Colonic mucosa (tissue), 4 donors: ENCODE data around the gene AOPEP. TPM values are rescaled to one million over a fixed set of nuclear protein-coding genes. Genes with fewer than 3 reads are reported as not detected.
A peak's percentile ranks its signal among the peaks of the same experiment; 100 is the strongest.

ENCODE experiments used
- DNase-seq: peaks from one replicate; pipeline ENCODE4 v3.0.0-alpha.2; 2020
- H3K27ac ChIP-seq: fragments of 200-600 bp; one replicate; pipeline ENCODE4 v1.8.0; 2021
- H3K27me3 ChIP-seq: fragments of 200-600 bp; one replicate; pipeline ENCODE4 v1.8.0; 2021
- H3K36me3 ChIP-seq: fragments of 200-600 bp; one replicate; pipeline ENCODE4 v1.8.0; 2021
- H3K4me1 ChIP-seq: fragments of 200-600 bp; one replicate; pipeline ENCODE4 v1.8.0; 2021; ENCODE audit warnings: mild to moderate bottlenecking
- H3K4me3 ChIP-seq: fragments of 200-600 bp; one replicate; pipeline ENCODE4 v1.8.0; 2021
- H3K9ac ChIP-seq, 2 donors: one replicate each; pipeline ENCODE4 v1.7.0; 2013; ENCODE audit warnings: control low read depth in 2 of 2, low read depth in 2 of 2, low read length in 2 of 2
- H3K9me3 ChIP-seq: fragments of 200-600 bp; one replicate; pipeline ENCODE4 v1.8.0; 2021
- intact Hi-C: fragments of 100-400 bp; cut with DNase I; formaldehyde crosslinking; loops from one replicate; pipeline ENCODE4 v1.14.1; 2022
- total RNA-seq, 2 donors: library from RNA; stranded (reverse); fragmentation: NEBNext Ultra II Directional in 1 of 2; extraction: Animal tissue kit (Norgen Biotek cat#: 25700) in 1 of 2; gene quantifications; one replicate each; pipeline ENCODE4 v1.2.1, GENCODE V29; 2021
- TF ChIP-seq, protein P1 (sequence below): fragments of 200-600 bp; IDR thresholded peaks from one replicate; pipeline ENCODE4 v1.8.0; 2022; ENCODE audit warnings: antibody characterized with exemption, mild to moderate bottlenecking
- donor health status: healthy.
- donor health status: DM: no; HTN: no; CAD: no.
- donor health status: DM: no; HTN: no; CAD: no.

AOPEP gene
- total RNA-seq, 2 donors from 2014 or later: 38.4 to 43.2 TPM

DNA sequence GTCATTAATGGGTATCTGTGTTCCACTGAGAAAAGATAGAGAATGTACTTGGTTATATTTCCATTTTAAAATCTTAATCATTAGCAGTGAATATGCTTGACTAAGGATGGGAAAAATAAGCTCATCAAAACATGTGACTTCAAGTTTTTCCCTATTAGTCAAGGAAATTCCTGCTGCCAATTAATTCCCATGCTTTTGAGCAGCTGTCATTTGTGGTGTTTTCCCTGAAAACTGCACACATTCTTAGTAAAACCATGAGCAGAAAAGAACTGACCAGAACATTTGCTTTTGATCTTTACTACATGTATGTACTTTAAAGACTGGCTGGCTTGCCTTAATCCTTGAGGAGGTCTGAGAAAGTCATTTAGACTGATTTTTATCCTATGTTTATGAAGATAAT lies 75.2 kb downstream of the AOPEP start:
- Histone ChIP-seq H3K27ac (no peak overlapping the region), H3K9me3 (no peaks in the 10 kb centered on the region), H3K36me3 (no peaks in the 10 kb centered on the region), H3K4me1 (peaks cover 4% of the 10 kb centered on the region), H3K9ac (no peak overlapping the region), H3K4me3 (no peak overlapping the region), H3K27me3 (no peaks in the 10 kb centered on the region)
- no peak for DNase-seq
- intact Hi-C loops: loop anchor here (10.0 kb wide), 1 partner anchor 113 kb away; no protein-coding TSS in a partner anchor
- TF ChIP-seq, protein P1, sequence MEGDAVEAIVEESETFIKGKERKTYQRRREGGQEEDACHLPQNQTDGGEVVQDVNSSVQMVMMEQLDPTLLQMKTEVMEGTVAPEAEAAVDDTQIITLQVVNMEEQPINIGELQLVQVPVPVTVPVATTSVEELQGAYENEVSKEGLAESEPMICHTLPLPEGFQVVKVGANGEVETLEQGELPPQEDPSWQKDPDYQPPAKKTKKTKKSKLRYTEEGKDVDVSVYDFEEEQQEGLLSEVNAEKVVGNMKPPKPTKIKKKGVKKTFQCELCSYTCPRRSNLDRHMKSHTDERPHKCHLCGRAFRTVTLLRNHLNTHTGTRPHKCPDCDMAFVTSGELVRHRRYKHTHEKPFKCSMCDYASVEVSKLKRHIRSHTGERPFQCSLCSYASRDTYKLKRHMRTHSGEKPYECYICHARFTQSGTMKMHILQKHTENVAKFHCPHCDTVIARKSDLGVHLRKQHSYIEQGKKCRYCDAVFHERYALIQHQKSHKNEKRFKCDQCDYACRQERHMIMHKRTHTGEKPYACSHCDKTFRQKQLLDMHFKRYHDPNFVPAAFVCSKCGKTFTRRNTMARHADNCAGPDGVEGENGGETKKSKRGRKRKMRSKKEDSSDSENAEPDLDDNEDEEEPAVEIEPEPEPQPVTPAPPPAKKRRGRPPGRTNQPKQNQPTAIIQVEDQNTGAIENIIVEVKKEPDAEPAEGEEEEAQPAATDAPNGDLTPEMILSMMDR: no peak

DNA sequence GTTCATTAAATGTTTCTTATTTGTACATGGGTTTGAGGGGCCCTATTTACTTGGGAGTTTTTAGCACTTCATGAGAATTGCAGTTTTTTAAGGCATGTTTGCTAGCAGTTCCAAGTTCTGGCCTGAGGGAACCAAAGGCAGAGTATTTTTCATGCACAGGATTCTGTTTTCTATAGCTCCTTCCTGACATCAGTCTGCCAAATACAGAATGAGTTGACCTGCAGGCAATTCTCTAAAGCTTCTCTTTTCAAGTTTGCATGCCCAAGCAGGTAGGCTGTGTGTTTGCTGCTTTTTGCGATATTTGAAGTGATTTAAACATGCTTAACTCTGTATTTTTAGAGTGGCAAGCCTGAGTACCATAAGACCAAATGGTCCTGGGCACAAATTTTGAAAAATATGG lies 75.8 kb downstream of the AOPEP start:
- Histone ChIP-seq H3K9me3 (no peaks in the 10 kb centered on the region), H3K9ac (no peak overlapping the region), H3K4me1 (peaks cover 4% of the 10 kb centered on the region), H3K4me3 (no peak overlapping the region), H3K27me3 (no peaks in the 10 kb centered on the region), H3K27ac (no peak overlapping the region), H3K36me3 (no peaks in the 10 kb centered on the region)
- TF ChIP-seq, protein P1: no peak
- intact Hi-C loops: loop anchor here (10.0 kb wide), 1 partner anchor 113 kb away; no protein-coding TSS in a partner anchor
- no peak for DNase-seq

DNA sequence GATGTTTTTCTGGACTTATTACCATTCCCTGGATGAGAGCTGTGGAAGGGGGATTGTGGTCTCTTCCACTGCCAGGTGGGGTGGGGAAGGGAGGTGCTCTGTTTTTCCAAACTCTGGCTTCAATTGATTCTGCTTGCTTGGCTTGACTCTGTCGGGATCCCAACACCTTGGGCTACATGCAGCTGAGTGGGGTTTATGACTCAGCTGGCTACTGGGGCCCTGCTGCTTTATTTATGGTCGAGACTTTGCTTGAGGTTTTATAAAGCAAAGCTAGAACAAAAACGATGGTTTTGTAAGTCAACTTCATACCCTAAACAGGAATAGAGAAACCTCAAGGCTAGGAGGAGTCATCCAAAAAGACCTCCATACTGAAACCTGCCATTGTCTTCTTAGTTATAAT lies 76.3 kb downstream of the AOPEP start:
- no peak for DNase-seq
- Histone ChIP-seq H3K9me3 (no peaks in the 10 kb centered on the region), H3K27ac (no peak overlapping the region), H3K4me1 (peaks cover 4% of the 10 kb centered on the region), H3K27me3 (no peaks in the 10 kb centered on the region), H3K4me3 (no peak overlapping the region), H3K9ac (no peak overlapping the region), H3K36me3 (no peaks in the 10 kb centered on the region)
- intact Hi-C loops: loop anchor here (10.0 kb wide), 1 partner anchor 112 kb away; no protein-coding TSS in a partner anchor
- TF ChIP-seq, protein P1: no peak

DNA sequence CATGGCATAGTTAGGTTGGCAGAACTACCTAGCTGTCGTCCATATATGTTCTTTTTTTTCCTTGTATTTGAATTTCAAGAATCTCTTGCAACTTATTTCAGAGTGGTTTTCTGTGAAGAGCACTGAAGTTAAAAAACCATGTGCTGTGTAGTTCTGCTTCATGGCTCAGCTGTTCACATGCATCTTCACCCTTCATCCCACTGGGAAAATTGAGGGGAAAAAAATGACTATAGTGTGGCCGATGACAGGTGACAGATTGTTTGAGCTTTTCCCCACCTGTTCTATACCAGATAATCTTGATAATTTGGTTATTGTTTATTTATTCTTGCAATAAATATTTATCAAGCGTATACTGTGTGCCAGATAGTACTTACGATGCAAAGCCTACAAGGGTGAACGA lies 77.8 kb downstream of the AOPEP start:
- H3K4me1 ChIP-seq: peaks cover 4% of the 10 kb centered on the region
- no peak for DNase-seq
- H3K27me3 ChIP-seq: no peaks in the 10 kb centered on the region
- TF ChIP-seq, protein P1: no peak
- H3K4me3 ChIP-seq: no peak overlapping the region
- no peaks in the 10 kb centered on the region for H3K9me3 ChIP-seq
- H3K9ac ChIP-seq: no peak overlapping the region
- no peaks in the 10 kb centered on the region for H3K36me3 ChIP-seq
- intact Hi-C loops: loop anchor here (10.0 kb wide), 1 partner anchor 110 kb away; no protein-coding TSS in a partner anchor
- H3K27ac ChIP-seq: no peak overlapping the region

DNA sequence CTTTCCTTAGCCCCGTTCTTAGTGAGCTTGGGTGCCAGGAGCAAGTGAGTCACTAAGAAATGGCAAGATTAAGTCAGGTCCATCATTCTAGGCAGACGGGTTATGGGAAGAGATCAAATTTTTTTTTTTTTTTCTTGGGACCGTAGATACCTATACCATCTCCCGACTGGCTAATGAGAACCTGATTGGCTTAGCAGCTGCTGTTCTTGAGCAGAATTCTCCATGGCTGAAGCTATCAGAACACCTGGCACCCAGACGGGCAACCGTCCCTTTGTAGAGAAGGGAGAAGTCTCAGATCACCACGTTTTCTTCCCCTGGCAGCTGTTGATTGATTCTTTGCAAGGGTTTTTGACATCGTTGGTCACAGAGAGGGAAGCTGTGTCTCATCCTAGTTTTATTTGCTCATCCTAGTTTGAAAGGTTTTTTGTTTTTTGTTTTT lies 78.6 kb downstream of the AOPEP start:
- H3K27ac ChIP-seq: peak overlapping the region; percentile 63
- H3K4me1 ChIP-seq: peaks cover 4% of the 10 kb centered on the region
- H3K27me3 ChIP-seq: no peaks in the 10 kb centered on the region
- H3K9ac ChIP-seq: peak overlapping the region in 1 of 2 donors; percentile 49
- intact Hi-C loops: loop anchor here (10.0 kb wide), 1 partner anchor 110 kb away; no protein-coding TSS in a partner anchor
- DNase-seq: no peak
- no peaks in the 10 kb centered on the region for H3K36me3 ChIP-seq
- no peak overlapping the region for H3K4me3 ChIP-seq
- TF ChIP-seq, protein P1: no peak
- H3K9me3 ChIP-seq: no peaks in the 10 kb centered on the region
